NCI-H446 treated with DMSO at 0.1 percent for 48 hours (cell line): ENCODE data around the gene IGF2R.
"Not testable (repeated sequence)": the region's sequence is repeated elsewhere in the genome, so short reads cannot be mapped to it uniquely, and the experiment has no call there.

Source experiments
- DNase-seq: peaks from one replicate; lab custom pipeline; 2025; lab: John Stamatoyannopoulos, UW

IGF2R gene

GRCh38 chr6:160077526-160077925 lies 108.6 kb downstream of the IGF2R start:
- no peak for DNase-seq

DNA sequence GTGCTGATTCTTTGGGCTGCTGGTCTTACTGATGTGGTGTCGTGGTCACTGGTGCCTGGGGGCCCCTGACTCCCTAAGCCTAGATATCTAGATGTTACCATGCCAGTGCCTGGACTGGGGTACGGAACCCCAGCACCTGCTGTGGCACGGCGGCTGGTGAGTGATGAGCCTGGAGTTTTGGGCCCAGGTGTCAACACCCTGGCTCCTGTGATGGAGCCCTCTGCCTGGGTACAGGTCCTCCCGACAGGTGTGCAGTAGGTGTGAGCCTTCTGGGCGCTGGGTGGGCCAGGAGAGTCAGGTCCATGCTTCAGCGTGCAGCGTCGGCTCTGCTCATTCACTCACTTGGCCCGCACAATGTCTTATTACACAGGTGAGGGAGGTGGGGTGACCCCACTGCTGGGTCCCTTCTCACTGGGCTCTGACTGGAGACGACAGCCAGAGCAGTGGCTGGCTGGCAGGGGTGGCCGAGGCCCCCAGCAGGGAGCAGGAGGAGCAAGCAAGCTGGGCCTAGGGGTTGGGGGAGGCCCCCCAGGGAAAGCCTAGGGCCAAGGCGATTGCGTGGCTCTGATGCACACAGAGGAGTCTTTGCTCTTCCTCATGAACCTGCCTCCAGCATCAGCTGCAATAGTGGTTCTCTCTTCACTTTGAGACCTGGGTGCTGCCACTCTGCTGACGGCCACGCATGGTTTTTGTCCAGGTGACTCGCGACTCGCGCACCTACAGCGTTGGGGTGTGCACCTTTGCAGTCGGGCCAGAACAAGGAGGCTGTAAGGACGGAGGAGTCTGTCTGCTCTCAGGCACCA lies 110.2 kb downstream of the IGF2R start:
- DNase-seq, result no peak

DNA sequence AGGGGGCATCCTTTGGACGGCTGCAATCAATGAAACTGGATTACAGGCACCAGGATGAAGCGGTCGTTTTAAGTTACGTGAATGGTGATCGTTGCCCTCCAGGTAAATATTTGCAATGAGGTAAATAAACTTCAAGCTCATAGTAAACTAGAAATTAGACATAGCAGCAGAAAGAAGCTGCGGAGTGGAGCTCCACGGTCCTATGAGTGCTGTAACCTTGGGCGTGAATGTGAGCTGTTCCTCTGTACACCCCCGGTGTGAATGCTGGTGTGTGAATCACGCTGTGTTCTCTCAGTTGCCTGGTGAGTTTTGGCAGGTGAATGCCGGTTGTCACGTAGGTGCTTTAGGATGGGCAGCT lies 110.8 kb downstream of the IGF2R start:
- no peak for DNase-seq

- no peak for DNase-seq
Measured at GRCh38 chr6:160080097-160080496, 111.2 kb downstream of the IGF2R start.

DNA sequence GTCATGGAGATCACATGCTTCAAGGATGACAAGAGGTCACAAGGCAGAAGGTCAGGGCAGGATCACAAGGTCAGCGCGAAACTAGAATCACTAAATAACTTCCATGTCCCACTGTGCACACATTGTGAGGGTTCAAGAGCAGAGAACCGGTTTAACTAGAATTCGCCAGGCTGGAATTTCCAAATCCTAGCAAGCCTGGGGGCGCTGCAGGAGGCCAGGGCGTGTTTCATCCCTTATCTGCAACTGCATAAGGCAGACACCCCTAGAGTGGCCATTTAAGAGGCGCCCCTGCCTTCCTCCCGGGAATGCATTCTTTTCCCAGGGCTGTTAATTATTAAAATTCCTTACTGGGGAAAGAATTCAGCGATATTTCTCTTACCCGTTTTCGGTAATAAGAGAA lies 112.5 kb downstream of the IGF2R start:
- no peak for DNase-seq

DNA sequence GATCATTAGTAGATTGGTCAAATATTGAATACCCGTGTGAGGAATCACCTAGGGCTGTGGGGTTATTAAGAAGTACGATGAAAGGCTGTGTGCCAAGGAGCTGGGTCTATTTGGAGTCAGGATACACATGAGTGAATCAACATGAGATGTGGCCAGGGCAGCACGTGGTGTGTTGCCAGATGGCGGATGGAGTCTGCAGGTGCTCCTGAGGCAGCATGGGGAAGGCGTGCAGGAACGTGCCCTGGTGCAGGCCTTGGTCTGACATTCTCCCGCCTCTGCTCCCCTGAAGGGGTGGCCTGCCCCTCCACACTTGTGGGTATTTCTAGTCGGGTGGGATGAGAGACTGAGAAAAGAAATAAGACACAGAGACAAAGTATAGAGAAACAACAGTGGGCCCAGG lies 113.7 kb downstream of the IGF2R start:
- DNase-seq, result no peak

- DNase-seq, result no peak
Measured at GRCh38 chr6:160084198-160084776, 115.4 kb downstream of the IGF2R start.

DNA sequence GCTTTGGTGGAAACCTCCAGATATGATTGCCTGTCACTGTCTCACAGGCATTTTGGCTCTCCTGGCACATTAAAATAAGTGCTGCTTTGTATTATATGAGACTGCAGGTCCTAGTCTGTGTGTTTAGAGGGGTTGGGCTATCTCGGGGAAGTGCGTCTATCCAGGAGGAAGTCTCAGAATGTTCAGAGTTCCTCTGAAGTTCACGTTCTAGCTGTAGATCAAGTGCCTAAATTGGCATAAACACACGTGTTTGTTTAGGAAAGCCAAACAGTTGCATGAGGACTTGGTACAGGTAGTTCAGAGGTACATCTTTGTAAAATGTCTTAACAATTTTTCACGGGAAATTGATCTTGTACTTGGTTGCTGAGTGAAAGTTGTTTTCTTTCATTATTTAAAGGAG lies 116.3 kb downstream of the IGF2R start:
- DNase-seq, result no peak

DNA sequence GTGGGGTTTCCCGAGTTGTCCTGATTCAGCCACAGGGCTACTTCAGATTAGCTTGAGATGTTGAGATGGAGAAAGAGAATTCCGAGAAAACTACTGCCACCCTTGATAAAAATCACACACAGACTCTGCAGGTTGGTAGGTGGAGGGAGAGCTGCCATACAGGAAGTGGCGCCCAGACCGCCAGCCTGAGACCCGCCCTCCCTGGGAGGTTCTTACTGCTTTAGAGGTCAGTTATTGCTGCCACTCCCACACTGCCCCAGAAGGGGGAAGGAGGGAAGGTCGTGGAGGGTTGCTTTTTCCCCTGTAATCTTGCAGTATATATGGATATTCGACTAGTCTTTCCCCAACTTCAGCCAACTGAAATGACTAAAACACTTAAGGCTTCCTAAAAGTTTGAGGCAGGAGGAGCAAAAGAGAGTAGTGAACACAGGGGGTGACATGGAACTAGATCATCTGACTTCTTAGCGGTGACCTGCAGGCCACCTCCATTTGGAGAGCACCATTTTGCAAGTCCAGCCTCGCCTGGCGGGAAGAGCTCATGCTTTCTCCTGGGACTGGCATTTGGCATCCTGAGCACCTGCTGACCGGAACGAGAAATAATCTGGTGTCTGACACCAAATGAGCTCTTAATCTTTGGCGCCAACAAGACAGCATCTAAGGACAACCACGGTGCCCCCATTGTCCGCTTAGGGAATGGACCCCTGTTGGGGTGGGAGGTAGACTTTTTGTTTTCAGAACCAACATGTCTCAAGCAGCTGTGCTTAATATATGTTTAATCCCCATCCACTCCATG lies 117.0 kb downstream of the IGF2R start:
- no peak for DNase-seq

- no peak for DNase-seq
Measured at GRCh38 chr6:160086754-160087153, 117.9 kb downstream of the IGF2R start.

DNA sequence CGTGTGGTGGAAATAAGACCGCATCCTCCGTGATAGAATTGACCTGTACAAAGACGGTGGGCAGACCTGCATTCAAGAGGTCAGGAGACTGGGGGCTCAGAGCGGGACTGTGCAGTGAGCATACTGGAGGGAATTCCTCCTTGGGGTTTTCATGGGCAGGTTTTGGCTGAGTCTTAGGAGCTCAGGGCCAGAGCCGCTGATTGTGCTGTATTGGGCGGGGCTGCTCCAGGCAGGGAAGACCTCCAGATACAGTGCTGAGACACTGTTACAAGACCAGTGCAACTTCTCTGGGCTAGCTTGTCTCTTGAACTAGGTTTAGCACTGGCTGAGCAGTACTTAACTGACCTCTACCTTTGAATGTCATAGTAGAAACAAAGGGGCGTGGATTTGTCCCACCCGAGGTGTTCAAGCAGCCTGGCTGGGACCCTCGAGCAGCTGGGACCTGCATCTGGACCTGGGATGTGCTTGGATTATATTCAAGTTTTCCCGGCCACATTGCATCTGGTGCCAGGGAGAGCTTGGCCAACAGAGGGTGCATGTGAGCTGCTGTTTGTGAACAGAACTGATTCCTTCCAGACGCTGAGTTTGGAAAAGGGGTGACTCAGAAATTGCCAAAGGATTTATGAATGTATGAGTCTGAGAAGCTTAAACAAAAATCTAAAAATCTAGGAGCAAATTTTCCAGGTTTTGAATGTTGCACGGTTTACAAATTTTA lies 119.3 kb downstream of the IGF2R start:
- no peak for DNase-seq

DNA sequence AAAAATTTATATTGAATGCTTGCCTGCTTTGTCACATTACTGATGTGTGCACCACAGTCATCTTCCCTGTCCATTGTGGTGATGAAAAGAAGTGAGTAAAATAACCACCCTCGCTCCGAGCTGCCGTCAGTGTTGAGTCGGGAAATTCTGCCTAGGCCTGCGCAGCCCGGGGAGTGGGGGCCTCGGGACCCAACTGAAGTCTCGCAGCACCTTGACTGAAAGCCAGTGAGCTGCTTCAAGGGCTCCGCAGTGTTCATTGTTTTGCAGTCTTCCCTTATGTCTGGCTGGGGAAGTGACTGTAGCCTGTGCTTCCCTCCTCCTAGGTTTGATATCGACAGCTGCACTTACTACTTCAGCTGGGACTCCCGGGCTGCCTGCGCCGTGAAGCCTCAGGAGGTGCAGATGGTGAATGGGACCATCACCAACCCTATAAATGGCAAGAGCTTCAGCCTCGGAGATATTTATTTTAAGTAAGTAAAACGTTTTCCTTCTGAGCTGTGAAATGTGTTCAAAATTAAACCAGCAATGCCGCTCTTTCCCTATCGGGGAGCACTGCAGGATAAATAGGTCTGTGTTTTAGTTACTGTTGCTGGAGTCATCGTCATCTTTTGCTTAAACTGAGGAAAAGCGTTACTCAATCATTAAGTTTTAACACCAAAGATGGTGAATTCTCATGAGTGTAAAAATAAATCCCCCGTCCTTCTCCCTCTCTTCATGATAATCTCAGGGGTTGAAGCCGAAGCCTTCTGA lies 120.1 kb downstream of the IGF2R start:
- no peak for DNase-seq

DNA sequence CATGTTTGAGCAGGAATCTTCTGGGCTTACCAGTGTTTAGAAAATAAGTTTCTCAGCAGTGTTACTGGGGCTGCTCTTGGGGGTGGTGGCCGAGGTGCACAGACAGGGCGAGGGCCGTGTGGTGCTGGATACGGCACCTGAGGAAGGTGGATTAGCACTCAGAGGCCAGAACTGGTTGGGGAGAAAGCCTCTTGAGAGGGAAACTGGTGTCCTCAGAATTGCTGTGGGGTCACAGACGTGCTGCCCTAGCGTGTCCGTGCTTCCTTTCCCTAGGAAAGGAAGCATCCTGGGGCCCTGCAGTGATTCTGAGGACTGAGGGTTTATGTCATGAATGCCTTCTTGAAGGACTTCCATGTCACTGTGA lies 120.6 kb downstream of the IGF2R start:
- no peak for DNase-seq

DNA sequence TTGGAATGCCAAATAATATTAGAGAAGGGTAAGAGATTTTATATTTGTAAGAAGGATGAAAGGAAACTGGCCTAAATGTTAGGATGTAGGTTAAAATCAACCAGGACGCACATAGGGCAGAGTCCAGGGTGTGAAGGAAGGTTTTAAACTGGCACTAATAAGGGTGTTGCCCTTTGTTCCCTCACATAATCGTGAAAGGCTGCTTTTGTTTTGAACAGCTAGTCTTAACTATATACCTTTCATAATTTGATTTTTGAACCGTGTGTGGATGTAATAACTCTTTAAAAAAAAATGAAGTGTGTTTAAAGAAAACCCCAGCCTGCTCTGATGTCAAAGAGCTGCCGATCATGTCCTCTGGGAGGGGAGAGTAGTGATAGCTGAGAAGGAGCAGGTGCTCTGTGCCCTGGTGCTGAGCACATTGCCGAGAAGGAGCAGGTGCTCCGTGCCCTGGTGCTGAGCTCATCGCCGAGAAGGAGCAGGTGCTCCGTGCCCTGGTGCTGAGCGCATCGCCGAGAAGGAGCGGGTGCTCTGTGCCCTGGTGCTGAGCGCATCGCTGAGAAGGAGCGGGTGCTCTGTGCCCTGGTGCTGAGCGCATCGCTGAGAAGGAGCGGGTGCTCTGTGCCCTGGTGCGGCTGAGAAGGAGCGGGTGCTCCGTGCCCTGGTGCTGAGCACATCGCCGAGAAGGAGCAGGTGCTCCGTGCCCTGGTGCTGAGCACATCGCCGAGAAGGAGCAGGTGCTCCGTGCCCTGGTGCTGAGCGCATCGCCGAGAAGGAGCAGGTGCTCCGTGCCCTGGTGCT lies 121.8 kb downstream of the IGF2R start:
- DNase-seq, result not testable (repeated sequence)

GRCh38 chr6:160092176-160092575 lies 123.3 kb downstream of the IGF2R start:
- not testable (repeated sequence) for DNase-seq

DNA sequence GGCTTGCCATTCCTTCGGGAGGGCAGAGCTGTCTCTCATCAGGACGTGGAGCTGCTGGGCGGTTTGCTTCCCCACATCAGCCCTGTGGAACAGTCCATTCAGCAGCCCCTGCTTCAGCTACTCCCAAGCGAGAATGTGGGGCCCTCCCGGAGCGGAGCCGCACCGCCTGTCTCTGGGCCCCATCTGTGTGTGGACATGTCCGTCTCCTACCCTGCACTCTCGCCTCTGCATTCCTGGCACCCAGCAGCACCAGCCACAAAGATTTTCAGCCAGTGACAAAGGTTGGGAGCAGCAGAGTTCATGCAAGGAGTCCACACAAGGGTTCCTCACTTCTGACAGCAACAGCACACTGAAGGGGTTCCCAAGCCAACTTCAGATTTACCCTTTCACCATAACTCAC lies 123.7 kb downstream of the IGF2R start:
- no peak for DNase-seq

DNA sequence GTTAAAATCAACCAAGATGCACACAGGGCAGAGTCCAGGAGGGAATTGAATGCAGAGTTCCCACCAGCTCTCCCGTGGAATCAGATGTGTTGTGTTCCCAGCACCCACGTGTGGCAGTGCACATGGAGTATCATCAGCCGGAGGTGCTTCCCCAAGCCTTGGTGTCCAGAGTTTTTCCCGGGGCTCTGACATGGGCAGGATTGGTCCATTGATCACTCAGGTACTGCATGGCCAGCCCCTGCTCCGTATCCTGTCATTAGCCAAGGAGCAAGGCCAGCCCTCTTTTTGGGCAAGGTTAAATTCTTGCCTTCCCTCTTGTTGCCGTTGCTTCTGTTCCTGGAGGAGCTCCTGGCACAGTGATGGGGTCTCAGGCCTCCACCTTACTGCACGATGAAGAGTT lies 124.2 kb downstream of the IGF2R start:
- no peak for DNase-seq

DNA sequence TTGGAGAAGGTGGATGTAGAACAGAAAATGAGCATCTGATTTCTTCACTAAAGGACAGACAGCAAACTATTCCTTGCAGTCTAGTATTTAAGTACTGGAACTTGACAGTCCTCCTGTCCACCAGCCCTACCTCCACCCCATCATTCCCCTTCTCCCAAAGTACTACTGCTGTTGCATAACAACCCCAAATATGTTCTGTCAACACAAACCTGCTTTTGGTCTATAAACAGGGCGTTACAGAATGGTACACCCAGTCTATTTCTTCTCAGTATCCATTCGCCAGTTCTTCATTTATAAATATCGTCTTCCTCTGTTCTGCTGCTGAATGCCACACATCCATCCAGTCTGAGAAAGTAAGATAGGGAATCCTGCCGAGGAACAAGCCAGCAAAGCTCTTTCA lies 125.1 kb downstream of the IGF2R start:
- no peak for DNase-seq

GRCh38 chr6:160095146-160095845 lies 126.4 kb downstream of the IGF2R start:
- no peak for DNase-seq
